ENCODE data around the gene SNTB2. TPM values are rescaled to one million over a fixed set of nuclear protein-coding genes. Genes with fewer than 3 reads are reported as not detected.

SNTB2 gene
- total and polyA plus RNA-seq, 2 donors (not counting 1 experiment from before 2014, with no cell fraction given) = 51.8 to 63.3 TPM

GRCh38 chr16:69313469-69313868 lies 126.5 kb downstream of the SNTB2 start:
- Histone ChIP-seq H2AFZ (ENCODE audit: low read length) (no peak overlapping the region), H3K4me1 (ENCODE audit: control insufficient read depth, extremely low read depth, insufficient read depth, low read length) (no peaks in the 10 kb centered on the region), H4K20me1 (ENCODE audit: control insufficient read depth, extremely low read depth, insufficient read depth, low read length) (no peaks in the 10 kb centered on the region), H3K9ac (ENCODE audit: insufficient read depth, low read length) (no peak overlapping the region), H3K4me3 (replicated peaks in 1 of 4; ENCODE audit: control extremely low read depth in 1 of 4, insufficient read depth in 1 of 4, low read depth in 3 of 4, low read length in 4 of 4) (no peak overlapping the region), H3K27ac (ENCODE audit: insufficient read depth, low read length) (no peak overlapping the region), H3K79me2 (ENCODE audit: control insufficient read depth, insufficient read depth, low read length) (peaks cover 37% of the 10 kb centered on the region), H3K27me3 (ENCODE audit: control insufficient read depth, insufficient read depth, low read length) (no peaks in the 10 kb centered on the region), H3K36me3 (ENCODE audit: control insufficient read depth, insufficient read depth, low read length) (peaks cover 16% of the 10 kb centered on the region), H3K9me3 (ENCODE audit: control insufficient read depth, insufficient read depth, low read depth, low read length) (no peaks in the 10 kb centered on the region), H3K4me2 (ENCODE audit: extremely low read depth, insufficient read depth, low read length) (no peak overlapping the region)
- DNase-seq (ENCODE audit: low read depth in 2 of 2) = no peak
- TF ChIP-seq EZH2 (IDR thresholded peaks at IDR 0.05; ENCODE audit: low read length, missing control alignments) (no peak), CTCF (conservative IDR thresholded peaks at IDR 0.05 in 1 of 2, IDR thresholded peaks at IDR 0.05 in 1 of 2; ENCODE audit: low read depth in 1 of 2, low read length in 2 of 2) (no peak)

- no peaks in the 10 kb centered on the region for H4K20me1 ChIP-seq (ENCODE audit: control insufficient read depth, extremely low read depth, insufficient read depth, low read length)
- H3K79me2 ChIP-seq (ENCODE audit: control insufficient read depth, insufficient read depth, low read length) = peaks cover 37% of the 10 kb centered on the region
- H3K36me3 ChIP-seq (ENCODE audit: control insufficient read depth, insufficient read depth, low read length) = peaks cover 25% of the 10 kb centered on the region
- H3K9me3 ChIP-seq (ENCODE audit: control insufficient read depth, insufficient read depth, low read depth, low read length) = no peaks in the 10 kb centered on the region
- TF ChIP-seq EZH2 (IDR thresholded peaks at IDR 0.05; ENCODE audit: low read length, missing control alignments) (no peak), CTCF (conservative IDR thresholded peaks at IDR 0.05 in 1 of 2, IDR thresholded peaks at IDR 0.05 in 1 of 2; ENCODE audit: low read depth in 1 of 2, low read length in 2 of 2) (no peak)
- H2AFZ ChIP-seq (ENCODE audit: low read length) = no peak overlapping the region
- H3K4me2 ChIP-seq (ENCODE audit: extremely low read depth, insufficient read depth, low read length) = no peak overlapping the region
- no peaks in the 10 kb centered on the region for H3K27me3 ChIP-seq (ENCODE audit: control insufficient read depth, insufficient read depth, low read length)
- no peak overlapping the region for H3K4me3 ChIP-seq (replicated peaks in 1 of 4; ENCODE audit: control extremely low read depth in 1 of 4, insufficient read depth in 1 of 4, low read depth in 3 of 4, low read length in 4 of 4)
- H3K9ac ChIP-seq (ENCODE audit: insufficient read depth, low read length) = no peak overlapping the region
- H3K4me1 ChIP-seq (ENCODE audit: control insufficient read depth, extremely low read depth, insufficient read depth, low read length) = no peaks in the 10 kb centered on the region
- no peak overlapping the region for H3K27ac ChIP-seq (ENCODE audit: insufficient read depth, low read length)
- DNase-seq (ENCODE audit: low read depth in 2 of 2) = no peak
These were observed 127.6 kb downstream of the SNTB2 start for GRCh38 chr16:69314534-69314933.

GRCh38 chr16:69315486-69316311 lies 128.7 kb downstream of the SNTB2 start:
- H3K79me2 ChIP-seq (ENCODE audit: control insufficient read depth, insufficient read depth, low read length) = peaks cover 37% of the 10 kb centered on the region
- H3K9ac ChIP-seq (ENCODE audit: insufficient read depth, low read length) = no peak overlapping the region
- peaks cover 36% of the 10 kb centered on the region for H3K36me3 ChIP-seq (ENCODE audit: control insufficient read depth, insufficient read depth, low read length)
- no peak overlapping the region for H3K4me2 ChIP-seq (ENCODE audit: extremely low read depth, insufficient read depth, low read length)
- H2AFZ ChIP-seq (ENCODE audit: low read length) = no peak overlapping the region
- peak in 1 of 2 donors; percentile 17 for DNase-seq (ENCODE audit: low read depth in 2 of 2)
- H3K9me3 ChIP-seq (ENCODE audit: control insufficient read depth, insufficient read depth, low read depth, low read length) = no peaks in the 10 kb centered on the region
- no peak overlapping the region for H3K4me3 ChIP-seq (replicated peaks in 1 of 4; ENCODE audit: control extremely low read depth in 1 of 4, insufficient read depth in 1 of 4, low read depth in 3 of 4, low read length in 4 of 4)
- no peaks in the 10 kb centered on the region for H4K20me1 ChIP-seq (ENCODE audit: control insufficient read depth, extremely low read depth, insufficient read depth, low read length)
- no peak for TF ChIP-seq CTCF (conservative IDR thresholded peaks at IDR 0.05 in 1 of 2, IDR thresholded peaks at IDR 0.05 in 1 of 2; ENCODE audit: low read depth in 1 of 2, low read length in 2 of 2)
- no peak for TF ChIP-seq EZH2 (IDR thresholded peaks at IDR 0.05; ENCODE audit: low read length, missing control alignments)
- H3K4me1 ChIP-seq (ENCODE audit: control insufficient read depth, extremely low read depth, insufficient read depth, low read length) = no peaks in the 10 kb centered on the region
- H3K27ac ChIP-seq (ENCODE audit: insufficient read depth, low read length) = no peak overlapping the region
- H3K27me3 ChIP-seq (ENCODE audit: control insufficient read depth, insufficient read depth, low read length) = no peaks in the 10 kb centered on the region
